ENCODE measurements around the gene CCDC196.
"Not testable (repeated sequence)": the region's sequence is repeated elsewhere in the genome, so short reads cannot be mapped to it uniquely, and the experiment has no call there.

CCDC196 gene

DNA sequence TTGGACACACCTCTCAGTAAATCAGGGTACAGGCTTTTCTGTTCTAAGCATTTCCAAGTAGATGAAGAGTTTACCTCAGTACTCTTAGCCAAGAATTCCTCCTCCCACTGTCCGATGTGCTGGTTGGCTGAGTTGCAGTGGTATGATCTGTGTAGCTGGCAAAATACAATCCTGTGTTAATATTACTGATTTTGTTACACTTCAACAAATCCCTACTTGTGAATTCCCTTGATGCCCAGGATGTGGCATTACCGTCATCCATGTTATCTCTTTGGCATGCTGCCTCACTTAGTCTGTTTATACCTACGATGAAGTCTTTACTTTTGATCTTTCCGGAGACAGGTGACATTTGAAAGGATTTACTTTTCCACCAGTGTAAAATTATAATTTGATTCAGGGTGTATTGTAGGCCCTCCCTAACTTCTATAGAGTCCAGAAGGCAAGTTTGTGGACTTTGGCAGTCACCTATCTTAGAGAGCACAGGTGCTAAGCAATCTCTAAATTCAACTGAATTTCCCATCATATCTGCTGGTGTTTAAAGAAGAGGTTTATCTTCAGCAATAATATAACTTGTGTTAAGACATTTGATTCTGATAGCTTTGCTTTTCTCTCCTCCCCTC is 10.1 kb downstream of the CCDC196 start:
- DNase-seq, result no peak

DNA sequence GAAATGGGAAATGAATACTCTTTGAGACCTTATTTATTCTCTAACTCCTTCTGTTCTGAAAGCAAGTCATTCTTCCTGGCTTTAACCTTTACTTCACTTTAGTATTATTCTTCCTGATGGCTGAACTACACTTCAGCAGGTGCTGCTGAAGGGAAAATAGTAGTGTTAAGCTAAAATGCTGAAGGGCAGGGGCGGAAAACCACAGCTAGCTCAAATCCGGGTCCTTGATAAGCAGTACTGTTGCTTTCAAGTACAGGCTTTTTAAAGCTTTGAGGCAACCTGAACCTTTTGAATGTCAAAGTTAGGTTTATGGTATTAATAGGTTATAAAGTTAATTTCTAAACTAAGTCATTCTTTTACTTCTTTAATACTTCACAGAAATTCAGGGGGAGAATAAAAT is 10.7 kb downstream of the CCDC196 start:
- no peak for DNase-seq

DNA sequence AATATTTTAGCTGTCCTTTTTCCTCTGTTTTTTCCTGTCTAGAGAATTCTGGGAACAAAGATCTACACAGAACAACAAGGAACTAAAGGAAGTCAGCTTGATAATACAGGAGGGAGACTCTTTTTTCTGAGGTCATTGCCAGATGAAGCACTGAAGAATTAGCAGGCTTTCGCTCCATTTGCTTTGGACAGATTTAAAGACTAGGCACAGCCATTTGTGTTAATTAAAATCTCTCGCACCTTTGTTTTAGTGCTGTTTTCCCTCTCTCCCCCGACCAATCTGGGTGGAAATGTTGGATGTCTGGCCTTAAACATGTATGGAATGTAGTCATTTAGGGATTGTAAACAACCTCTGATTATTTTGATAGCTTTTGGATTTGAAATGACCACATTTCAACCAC is 12.1 kb downstream of the CCDC196 start:
- DNase-seq, result no peak

- DNase-seq, result no peak
These were observed 15.4 kb downstream of the CCDC196 start for GRCh38 chr14:66501592-66501991.

GRCh38 chr14:66502836-66503235 is 16.7 kb downstream of the CCDC196 start:
- not testable (repeated sequence) for DNase-seq

GRCh38 chr14:66503532-66503931 is 17.4 kb downstream of the CCDC196 start:
- DNase-seq, result no peak

DNA sequence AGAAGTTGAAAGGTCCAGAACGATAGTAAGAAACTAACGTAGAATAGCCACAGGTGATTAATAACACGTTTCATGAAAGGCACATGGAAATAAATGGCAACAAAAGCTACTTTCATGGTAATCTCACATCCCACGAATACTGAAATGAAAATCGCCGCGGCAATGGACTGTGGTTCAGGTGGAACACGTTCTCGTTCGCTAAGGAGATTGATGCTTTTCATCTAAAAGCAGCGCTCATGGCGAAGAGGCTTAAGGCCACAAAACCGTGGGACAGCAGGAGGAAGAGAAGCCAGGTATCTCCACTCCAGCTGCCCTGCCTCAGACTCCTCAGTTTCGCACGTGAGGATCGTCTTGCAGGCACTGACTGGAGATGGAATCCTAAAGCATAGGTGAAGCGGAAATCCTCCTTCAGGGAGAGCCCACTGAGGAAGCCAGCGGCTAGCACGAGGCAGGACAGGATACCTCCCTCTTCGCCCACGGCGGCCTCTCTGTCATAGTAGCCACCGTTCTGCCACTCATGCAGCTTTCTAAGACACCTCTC is 21.1 kb downstream of the CCDC196 start:
- DNase-seq, result no peak

DNA sequence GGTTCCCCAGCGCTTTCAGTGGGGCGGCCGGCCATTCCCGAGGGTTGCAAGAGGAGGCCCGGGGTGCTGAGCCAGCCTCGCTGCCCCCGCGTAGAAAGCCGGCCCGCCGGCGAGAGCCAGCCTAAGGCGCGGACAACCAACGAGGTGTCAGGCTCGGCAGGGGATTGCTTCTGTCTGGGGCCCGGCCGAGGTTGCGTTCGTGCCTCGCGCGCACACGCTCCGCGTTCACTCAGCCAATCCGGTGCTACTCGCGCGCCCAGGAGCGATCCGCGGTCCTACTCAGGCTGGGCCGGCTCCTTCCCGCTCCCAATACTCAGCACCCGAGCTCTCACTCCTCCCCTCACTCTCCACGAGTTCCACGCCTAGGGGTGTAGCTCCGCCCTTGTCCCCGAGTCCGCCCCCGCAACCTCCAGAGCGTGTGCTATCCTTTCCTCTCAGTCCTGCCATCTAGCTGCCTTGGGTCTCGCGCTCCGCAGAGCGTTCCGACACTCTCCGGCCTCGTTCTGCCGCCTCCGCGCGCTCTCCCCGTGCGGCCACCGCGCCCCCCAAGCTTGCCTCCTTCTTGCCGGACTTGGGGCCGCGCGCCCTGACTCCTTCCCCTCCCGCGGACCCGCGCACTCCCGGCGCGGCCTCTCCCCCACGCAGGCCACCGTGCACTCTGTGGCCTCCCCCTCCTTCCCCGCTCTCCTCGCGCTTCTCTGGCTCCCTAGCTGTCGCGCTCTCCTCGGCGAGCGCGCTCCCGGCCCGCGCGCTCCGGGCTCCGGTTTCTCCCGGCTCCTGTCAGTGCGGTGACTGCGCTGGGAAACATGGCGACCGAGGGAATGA is 21.8 kb downstream of the CCDC196 start, which contains the start of gene GPHN:
TSS of gene GPHN (plus strand) at position 426 of the 825 bp plus-strand sequence.
- DNase-seq, result peak; percentile 92

DNA sequence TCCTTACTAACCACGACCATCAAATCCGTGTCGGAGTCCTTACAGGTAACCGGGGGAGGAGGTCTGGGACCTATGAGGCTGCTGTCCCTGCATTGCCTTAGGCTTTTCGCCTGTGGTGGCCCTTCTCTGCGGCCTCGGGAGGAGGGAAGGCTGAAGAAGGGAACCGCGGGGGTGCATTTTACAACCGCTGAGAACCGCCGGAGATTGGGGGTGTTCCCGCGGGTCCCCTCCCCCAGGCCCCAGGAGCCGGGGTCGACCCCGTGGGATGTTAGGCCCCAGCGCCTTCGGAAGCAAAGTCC is 22.3 kb downstream of the CCDC196 start:
- no peak for DNase-seq

GRCh38 chr14:66508846-66509621 is 22.9 kb downstream of the CCDC196 start:
- DNase-seq, result peak; percentile 49

GRCh38 chr14:66509874-66510273 is 23.7 kb downstream of the CCDC196 start:
- DNase-seq, result peak; percentile 6

- peak; percentile 16 for DNase-seq
These were observed 25.7 kb downstream of the CCDC196 start for GRCh38 chr14:66511849-66512248.

GRCh38 chr14:66514213-66514612 is 28.0 kb downstream of the CCDC196 start:
- DNase-seq, result no peak

DNA sequence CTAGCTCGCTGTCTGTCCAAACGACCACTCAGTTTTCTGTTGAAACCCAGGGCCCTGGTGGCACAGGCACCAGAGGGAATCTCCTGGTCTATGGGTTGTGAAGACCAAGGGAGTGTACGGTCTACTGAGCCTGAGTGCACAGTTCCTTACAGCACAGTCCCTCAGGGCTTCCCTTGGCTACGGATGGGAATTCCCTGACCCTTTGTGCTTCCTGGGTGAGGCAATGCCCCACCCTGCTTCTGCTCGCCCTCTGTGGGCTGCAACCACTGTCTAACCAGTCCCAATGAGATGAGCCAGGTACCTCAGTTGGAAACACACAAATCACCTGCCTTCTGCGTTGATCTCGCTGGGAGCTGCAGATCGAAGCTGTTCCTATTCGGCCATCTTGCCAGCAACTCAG is 44.4 kb downstream of the CCDC196 start:
- DNase-seq, result no peak

GRCh38 chr14:66539034-66539433 is 52.9 kb downstream of the CCDC196 start:
- DNase-seq, result peak; percentile 6

- no peak for DNase-seq
These were observed 53.9 kb downstream of the CCDC196 start for GRCh38 chr14:66540038-66540437.

DNA sequence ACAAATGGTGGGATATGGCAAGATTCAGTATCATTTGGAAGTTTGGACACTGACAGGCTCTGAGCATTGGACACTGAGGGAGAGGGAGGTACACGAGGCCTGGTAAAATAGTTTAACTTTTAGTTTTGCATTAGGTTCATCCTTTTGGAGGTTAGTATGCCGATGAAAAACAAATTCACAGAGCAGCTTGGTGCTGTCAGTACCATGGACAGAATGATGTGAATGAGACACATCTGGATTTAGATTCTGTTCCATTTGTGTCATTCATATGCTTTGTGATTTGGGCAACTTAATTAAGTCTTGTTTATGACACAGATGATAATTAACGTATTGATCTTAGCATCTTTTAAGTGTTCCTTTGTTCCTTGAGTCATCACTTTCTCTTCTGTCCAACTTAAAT is 55.5 kb downstream of the CCDC196 start:
- no peak for DNase-seq

- no peak for DNase-seq
These were observed 57.8 kb downstream of the CCDC196 start for GRCh38 chr14:66543996-66544395.

GRCh38 chr14:66545191-66545590 is 59.0 kb downstream of the CCDC196 start:
- DNase-seq, result not testable (repeated sequence)

DNA sequence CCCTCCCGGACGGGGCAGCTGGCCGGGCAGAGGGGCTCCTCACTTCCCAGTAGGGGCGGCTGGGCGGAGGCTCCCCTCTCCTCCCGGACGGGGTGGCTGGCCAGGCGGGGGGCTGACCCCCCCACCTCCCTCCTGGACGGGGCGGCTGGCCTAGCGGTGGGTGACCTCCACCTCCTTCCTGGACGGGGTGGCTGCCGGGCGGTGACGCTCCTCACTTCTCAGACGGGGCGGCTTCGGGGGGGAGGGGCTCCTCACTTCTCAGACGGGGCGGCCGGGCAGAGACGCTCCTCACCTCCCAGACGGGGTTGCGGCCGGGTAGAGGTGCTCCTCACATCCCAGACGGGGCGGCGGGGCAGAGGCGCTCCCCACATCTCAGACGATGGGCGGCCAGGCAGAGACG is 59.6 kb downstream of the CCDC196 start:
- DNase-seq, result not testable (repeated sequence)

All from CD4-positive, alpha-beta T cell treated with Interleukin-17A for 1 hour (primary cell).